ENCODE data around the gene COG5.

The COG5 gene

DNA sequence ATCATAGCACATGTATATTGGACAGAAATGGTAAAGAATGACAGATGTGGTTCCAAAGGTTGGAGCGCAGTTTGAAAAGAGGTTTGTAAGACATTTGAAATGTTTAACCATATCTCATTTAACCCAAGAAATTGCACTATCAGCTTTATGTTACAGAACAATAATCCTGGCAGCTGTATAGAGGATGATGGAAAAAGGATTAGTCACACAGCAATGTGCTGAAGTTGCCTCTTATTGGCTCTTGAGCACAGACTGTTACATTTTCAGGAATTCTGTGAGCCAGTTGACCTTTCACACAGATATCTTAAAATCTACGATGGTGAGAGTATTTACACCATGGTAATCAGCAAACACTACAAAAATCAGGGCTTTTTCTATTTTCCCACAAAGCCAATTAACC, 3.9 kb downstream of the COG5 start:
- no peaks in the 10 kb centered on the region for H4K20me1 ChIP-seq (ENCODE audit: insufficient read depth)
- TF ChIP-seq, protein P1, sequence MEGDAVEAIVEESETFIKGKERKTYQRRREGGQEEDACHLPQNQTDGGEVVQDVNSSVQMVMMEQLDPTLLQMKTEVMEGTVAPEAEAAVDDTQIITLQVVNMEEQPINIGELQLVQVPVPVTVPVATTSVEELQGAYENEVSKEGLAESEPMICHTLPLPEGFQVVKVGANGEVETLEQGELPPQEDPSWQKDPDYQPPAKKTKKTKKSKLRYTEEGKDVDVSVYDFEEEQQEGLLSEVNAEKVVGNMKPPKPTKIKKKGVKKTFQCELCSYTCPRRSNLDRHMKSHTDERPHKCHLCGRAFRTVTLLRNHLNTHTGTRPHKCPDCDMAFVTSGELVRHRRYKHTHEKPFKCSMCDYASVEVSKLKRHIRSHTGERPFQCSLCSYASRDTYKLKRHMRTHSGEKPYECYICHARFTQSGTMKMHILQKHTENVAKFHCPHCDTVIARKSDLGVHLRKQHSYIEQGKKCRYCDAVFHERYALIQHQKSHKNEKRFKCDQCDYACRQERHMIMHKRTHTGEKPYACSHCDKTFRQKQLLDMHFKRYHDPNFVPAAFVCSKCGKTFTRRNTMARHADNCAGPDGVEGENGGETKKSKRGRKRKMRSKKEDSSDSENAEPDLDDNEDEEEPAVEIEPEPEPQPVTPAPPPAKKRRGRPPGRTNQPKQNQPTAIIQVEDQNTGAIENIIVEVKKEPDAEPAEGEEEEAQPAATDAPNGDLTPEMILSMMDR (conservative IDR thresholded peaks at IDR 0.05; ENCODE audit: low read depth, low read length): no peak
- H3K27ac ChIP-seq: no peak overlapping the region
- no peak overlapping the region for H2AFZ ChIP-seq (ENCODE audit: low read depth)
- no peak overlapping the region for H3K4me3 ChIP-seq (IDR thresholded peaks at IDR 0.05; ENCODE audit: insufficient read depth, low read depth, low read length)
- no peak overlapping the region for H3K4me2 ChIP-seq
- no peak overlapping the region for H3K9ac ChIP-seq
- peaks cover 21% of the 10 kb centered on the region for H3K4me1 ChIP-seq (ENCODE audit: low read depth, poor library complexity, severe bottlenecking)
- peaks cover 21% of the 10 kb centered on the region; the same call in 1 of the 2 replicates for H3K79me2 ChIP-seq (ENCODE audit: insufficient read depth, low read depth)
- no peaks in the 10 kb centered on the region for H3K36me3 ChIP-seq (ENCODE audit: insufficient read depth)
- no peaks in the 10 kb centered on the region for H3K27me3 ChIP-seq (ENCODE audit: insufficient read depth, low read depth)

DNA sequence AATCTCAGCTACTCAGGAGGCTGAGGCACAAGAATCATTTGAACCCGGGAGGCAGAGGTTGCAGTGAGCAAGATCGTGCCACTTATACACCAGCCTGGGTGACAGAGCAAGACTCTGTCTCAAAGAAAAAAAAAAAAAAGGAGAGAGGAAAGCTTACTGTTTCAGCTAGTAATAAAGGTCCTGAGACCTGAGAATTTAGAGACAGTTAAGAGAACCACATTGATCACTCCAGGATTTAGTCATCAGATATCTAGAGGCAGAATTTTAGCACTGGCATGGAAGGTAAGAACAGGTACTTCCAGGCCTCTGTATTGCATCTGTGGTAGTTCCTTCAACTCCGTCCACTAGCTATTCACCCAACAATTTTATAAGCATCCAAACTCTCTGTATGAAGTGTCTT, 7.8 kb downstream of the COG5 start:
- TF ChIP-seq, protein P1 (conservative IDR thresholded peaks at IDR 0.05; ENCODE audit: low read depth, low read length): no peak
- Histone ChIP-seq H3K27me3 (ENCODE audit: insufficient read depth, low read depth) (no peaks in the 10 kb centered on the region), H3K4me2 (no peak overlapping the region), H4K20me1 (ENCODE audit: insufficient read depth) (no peaks in the 10 kb centered on the region), H3K79me2 (ENCODE audit: insufficient read depth, low read depth) (peaks cover 6% of the 10 kb centered on the region; the same call in 1 of the 2 replicates), H3K4me1 (ENCODE audit: low read depth, poor library complexity, severe bottlenecking) (peaks cover 10% of the 10 kb centered on the region), H3K36me3 (ENCODE audit: insufficient read depth) (no peaks in the 10 kb centered on the region), H3K4me3 (IDR thresholded peaks at IDR 0.05; ENCODE audit: insufficient read depth, low read depth, low read length) (no peak overlapping the region), H2AFZ (ENCODE audit: low read depth) (no peak overlapping the region), H3K9ac (no peak overlapping the region), H3K27ac (no peak overlapping the region)

DNA sequence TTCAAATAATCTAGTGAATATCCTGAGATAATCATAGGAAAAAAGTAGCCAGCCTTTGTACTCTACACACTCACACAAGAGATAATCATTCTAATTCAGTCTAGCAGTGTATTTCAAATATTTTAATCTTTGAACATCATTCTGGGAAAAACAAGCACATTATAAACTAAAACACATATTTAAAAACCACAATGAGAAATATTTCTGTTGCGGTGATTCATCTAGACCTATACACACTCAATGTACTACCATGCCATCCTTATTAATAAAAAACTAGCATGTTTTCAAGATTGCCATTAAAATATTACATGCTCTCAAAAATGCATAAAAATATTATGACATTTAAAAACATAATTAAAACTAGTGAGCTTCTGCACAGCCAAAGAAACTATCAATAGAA, 11.8 kb downstream of the COG5 start:
- no peak overlapping the region for H3K27ac ChIP-seq
- TF ChIP-seq, protein P1 (conservative IDR thresholded peaks at IDR 0.05; ENCODE audit: low read depth, low read length): no peak
- H3K9ac ChIP-seq: no peak overlapping the region
- H3K27me3 ChIP-seq (ENCODE audit: insufficient read depth, low read depth): no peaks in the 10 kb centered on the region
- no peak overlapping the region for H3K4me2 ChIP-seq
- no peaks in the 10 kb centered on the region for H3K36me3 ChIP-seq (ENCODE audit: insufficient read depth)
- H3K4me1 ChIP-seq (ENCODE audit: low read depth, poor library complexity, severe bottlenecking): peaks cover 5% of the 10 kb centered on the region
- no peak overlapping the region for H2AFZ ChIP-seq (ENCODE audit: low read depth)
- no peaks in the 10 kb centered on the region for H4K20me1 ChIP-seq (ENCODE audit: insufficient read depth)
- H3K79me2 ChIP-seq (ENCODE audit: insufficient read depth, low read depth): no peaks in the 10 kb centered on the region
- no peak overlapping the region for H3K4me3 ChIP-seq (IDR thresholded peaks at IDR 0.05; ENCODE audit: insufficient read depth, low read depth, low read length)

DNA sequence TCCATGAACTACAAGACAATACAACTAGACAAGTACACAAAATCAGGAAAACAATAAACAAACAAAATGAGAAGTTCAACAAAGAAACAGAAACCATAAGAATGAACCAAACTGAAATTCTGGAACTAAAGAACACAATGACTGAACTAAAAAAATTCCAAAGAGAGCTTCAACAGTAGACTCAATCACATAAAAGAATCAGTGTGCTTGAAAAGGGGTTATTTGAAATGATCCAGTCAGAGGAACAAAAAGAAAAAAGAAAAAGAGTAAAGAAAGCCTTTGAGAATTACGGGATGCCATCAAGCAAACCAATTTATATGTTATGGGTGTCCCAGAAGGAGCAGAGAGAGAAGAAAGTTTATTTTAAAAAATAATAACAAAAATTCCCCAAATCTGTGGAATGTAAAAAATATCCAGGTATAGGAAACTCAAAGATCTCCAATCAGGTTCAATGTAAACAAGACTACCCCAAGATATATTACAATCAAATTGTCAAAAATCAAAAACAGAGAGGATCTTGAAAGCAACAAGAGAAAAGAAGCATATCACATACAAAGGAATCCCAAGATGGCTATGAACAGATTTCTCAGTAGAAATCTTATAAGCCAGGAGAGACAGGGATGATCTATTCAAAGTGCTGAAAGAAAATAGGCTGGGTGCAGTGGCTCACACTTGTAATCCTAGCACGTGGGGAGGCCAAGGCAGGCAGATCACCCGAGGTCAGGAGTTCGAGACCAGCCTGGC, 18.7 kb downstream of the COG5 start:
- TF ChIP-seq, protein P1 (conservative IDR thresholded peaks at IDR 0.05; ENCODE audit: low read depth, low read length): no peak
- Histone ChIP-seq H3K36me3 (ENCODE audit: insufficient read depth) (no peaks in the 10 kb centered on the region; the same call in 1 of the 2 replicates), H3K79me2 (ENCODE audit: insufficient read depth, low read depth) (no peaks in the 10 kb centered on the region), H2AFZ (ENCODE audit: low read depth) (no peak overlapping the region), H3K4me3 (IDR thresholded peaks at IDR 0.05; ENCODE audit: insufficient read depth, low read depth, low read length) (no peak overlapping the region), H3K27ac (no peak overlapping the region), H4K20me1 (ENCODE audit: insufficient read depth) (no peaks in the 10 kb centered on the region), H3K4me1 (ENCODE audit: low read depth, poor library complexity, severe bottlenecking) (no peaks in the 10 kb centered on the region), H3K4me2 (no peak overlapping the region), H3K27me3 (ENCODE audit: insufficient read depth, low read depth) (no peaks in the 10 kb centered on the region), H3K9ac (no peak overlapping the region)

All from KMS-11 (cell line).